T-helper 17 cell (primary cell): Measurements from ENCODE around the gene TRPM5. TPM values are rescaled to one million over a fixed set of nuclear protein-coding genes. Genes with fewer than 3 reads are reported as not detected.
A peak's percentile ranks its signal among the peaks of the same experiment; 100 is the strongest.

Experiments used
- ATAC-seq: fragments of 150-1000 bp; cut with Tn5 transposase; 2 replicates; pipeline ENCODE4 v1.10.0; 2021; ENCODE audit warnings: mild to moderate bottlenecking, moderate library complexity
- DNase-seq, 3 donors: peaks; one replicate each; pipeline versions ENCODE4 v3.0.0 to v3.0.0-alpha.2; 2020 to 2021
- H3K9me3 ChIP-seq: one replicate; pipeline ENCODE4 v1.7.0; 2013; ENCODE audit warnings: low read length, mild to moderate bottlenecking; ENCODE audit not compliant: control insufficient read depth, poor library complexity, severe bottlenecking
- H3K27ac Mint-ChIP-seq: one replicate; pipeline ENCODE4 v1.8.0; 2022; ENCODE audit warnings: mild to moderate bottlenecking, moderate library complexity, mixed read lengths
- H3K27me3 Mint-ChIP-seq: one replicate; pipeline ENCODE4 v1.8.0; 2022; ENCODE audit warnings: mixed read lengths
- H3K36me3 Mint-ChIP-seq: one replicate; pipeline ENCODE4 v1.8.0; 2022; ENCODE audit warnings: low read depth, mixed read lengths
- H3K4me1 Mint-ChIP-seq: one replicate; pipeline ENCODE4 v1.8.0; 2022; ENCODE audit warnings: mild to moderate bottlenecking, mixed read lengths
- H3K4me3 Mint-ChIP-seq: one replicate; pipeline ENCODE4 v1.8.0; 2022; ENCODE audit warnings: mild to moderate bottlenecking, moderate library complexity, mixed read lengths
- total RNA-seq, 4 donors: library from RNA in 2 of 4; stranded (reverse) in 2 of 4; gene quantifications; one replicate each; pipeline ENCODE4 v1.2.3 and lab custom pipeline; 2022 to 2026

TRPM5 gene
- total RNA-seq, 2 donors from 2014 or later = 0.07 to 0.08 TPM

DNA sequence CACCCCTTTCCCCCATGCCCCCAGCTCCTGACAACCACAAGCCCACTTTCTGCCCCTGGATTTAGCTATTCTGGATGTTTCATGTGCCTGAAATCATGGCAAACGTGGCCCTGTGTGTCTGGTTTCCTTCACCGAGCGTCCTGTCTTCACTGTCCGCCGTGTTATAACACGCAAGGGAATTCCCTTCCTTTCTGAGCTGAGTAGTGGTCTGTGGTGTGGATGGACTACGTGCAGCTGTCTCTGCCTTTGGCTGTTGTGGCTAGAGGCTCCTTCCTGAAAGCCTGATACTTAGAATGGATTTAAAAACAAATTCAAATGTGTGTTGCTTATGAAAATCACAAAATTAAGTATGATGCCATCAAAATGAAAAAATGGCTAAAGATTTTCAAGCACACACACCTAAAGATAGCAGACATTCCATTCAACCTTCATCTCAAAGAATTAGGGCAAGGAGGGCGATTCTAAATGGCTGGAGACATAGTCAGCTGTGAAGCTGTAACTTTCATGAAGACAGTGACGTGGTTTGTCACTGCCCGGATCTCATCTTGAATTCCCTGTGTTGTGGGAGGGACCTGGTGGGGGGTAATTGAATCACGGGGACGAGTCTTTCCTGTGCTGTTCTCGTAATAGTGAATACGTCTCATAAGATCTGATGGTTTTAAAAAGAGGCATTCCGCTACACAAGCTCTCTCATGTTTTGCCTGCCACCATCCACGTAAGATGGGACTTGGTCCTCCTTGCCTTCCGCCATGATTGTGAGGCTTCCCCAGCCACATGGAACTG lies 31.0 kb upstream of the TRPM5 start:
- peaks cover 12% of the 10 kb centered on the region for H3K4me1 Mint-ChIP-seq
- peaks cover 3% of the 10 kb centered on the region for H3K36me3 Mint-ChIP-seq
- H3K27ac Mint-ChIP-seq = peak overlapping the region; percentile 37
- ATAC-seq (no peak), DNase-seq (no peak)
- no peaks in the 10 kb centered on the region for H3K9me3 ChIP-seq
- no peaks in the 10 kb centered on the region for H3K27me3 Mint-ChIP-seq
- H3K4me3 Mint-ChIP-seq = no peak overlapping the region

- Mint-ChIP-seq H3K4me3 (no peak overlapping the region), H3K27me3 (no peaks in the 10 kb centered on the region)
Observed at GRCh38 chr11:2474059-2474901, 30.0 kb upstream of the TRPM5 start.

DNA sequence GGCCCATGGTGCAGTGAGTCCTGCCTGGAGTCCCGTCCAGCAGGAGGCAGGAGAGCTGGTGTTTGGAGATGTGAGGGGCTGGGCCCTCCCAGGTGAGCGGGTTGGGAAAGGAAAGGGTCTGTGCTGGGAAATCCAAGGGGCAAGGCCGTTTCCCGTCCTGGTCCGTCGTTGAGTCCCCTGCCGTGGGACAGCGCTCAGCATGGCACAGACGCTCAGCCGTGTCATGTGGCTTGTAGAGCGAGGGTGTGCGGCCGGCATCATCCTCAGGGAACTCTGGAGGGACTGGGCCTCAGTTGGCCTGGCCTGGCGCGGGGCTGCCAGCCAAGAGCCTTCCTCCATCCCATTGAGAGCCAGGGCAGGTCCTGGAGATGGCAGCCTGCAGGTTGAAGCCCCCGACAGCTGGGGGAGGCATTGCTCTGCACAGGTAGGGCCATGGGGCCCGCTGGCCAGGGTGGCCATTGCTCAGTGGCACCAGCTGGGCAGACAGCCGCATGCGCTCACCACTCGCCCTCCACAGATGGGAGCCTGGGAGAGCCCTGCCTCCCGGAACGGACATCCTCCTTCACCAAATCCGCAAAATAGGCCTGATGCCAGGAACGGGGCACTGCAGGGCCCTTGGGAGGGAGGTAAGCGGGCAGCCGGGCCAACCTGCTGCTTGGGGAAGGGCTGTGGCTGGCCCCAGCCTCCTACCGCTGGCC lies 29.2 kb upstream of the TRPM5 start:
- DNase-seq (no peak), ATAC-seq (no peak)
- Mint-ChIP-seq H3K4me1 (peaks cover 12% of the 10 kb centered on the region), H3K36me3 (peaks cover 3% of the 10 kb centered on the region), H3K4me3 (no peak overlapping the region), H3K27me3 (no peaks in the 10 kb centered on the region), H3K27ac (no peak overlapping the region)
- no peaks in the 10 kb centered on the region for H3K9me3 ChIP-seq

More at GRCh38 chr11:2474059-2474901, 30.0 kb upstream of the TRPM5 start:
- peaks cover 12% of the 10 kb centered on the region for H3K4me1 Mint-ChIP-seq
- H3K36me3 Mint-ChIP-seq = peaks cover 3% of the 10 kb centered on the region
- DNase-seq (no peak), ATAC-seq (no peak)
- H3K9me3 ChIP-seq = no peaks in the 10 kb centered on the region
- H3K27ac Mint-ChIP-seq = no peak overlapping the region

DNA sequence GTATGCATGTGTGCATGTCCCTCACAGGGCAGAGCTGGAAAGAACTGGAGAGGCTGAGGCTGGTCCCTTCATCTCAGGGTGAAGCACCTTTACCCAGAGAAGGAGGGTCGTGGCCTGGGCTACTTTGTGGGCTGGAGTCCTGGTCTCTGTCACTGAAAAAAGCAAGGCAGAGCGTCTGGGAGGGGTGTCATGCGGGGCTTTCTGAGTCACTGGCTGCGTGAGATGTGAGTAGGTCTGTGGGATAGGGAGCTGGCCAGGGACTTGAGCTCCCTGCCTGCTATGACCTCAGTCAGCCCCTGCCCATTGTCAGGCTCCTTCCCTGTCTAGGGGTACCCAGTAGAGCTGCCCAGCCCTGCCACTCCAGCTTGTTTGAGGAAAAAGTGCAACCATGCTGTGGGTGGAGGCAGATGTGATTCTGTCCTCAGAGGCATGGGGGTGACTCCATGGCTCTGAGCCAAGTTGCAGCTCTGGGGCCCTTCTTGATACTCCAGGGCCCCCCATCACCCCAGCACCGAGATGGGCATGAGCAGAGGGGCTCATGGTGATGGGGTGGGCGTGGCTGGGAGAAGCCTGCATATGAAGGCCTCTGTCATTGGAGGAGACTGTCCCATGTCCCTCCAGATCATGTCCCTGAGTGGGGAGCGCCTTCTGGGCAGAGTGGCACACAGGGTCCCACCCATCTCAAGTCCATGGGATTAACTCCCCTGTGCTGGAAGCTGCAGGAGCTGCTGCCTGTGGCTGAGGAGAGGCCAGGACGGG lies 28.3 kb upstream of the TRPM5 start:
- Mint-ChIP-seq H3K4me1 (peaks cover 17% of the 10 kb centered on the region), H3K36me3 (peaks cover 3% of the 10 kb centered on the region), H3K27me3 (no peaks in the 10 kb centered on the region), H3K4me3 (peak overlapping the region; percentile 19), H3K27ac (no peak overlapping the region)
- no peak for DNase-seq
- no peak for ATAC-seq
- no peaks in the 10 kb centered on the region for H3K9me3 ChIP-seq

DNA sequence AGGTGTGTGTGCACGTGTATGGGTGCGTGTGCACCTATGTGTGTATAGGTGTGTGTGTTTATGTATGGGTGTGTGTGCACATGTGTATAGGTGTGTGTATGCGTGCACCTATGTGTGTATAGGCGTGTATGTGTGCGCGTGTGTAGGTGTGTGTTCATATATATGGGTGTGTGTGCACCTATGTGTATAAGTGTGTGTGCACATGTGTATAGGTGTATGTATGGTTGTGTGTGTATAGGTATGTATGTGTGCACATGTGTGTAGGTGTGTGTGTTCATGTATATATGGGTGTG lies 27.4 kb upstream of the TRPM5 start:
- no peak overlapping the region for H3K4me3 Mint-ChIP-seq
- no peak overlapping the region for H3K27ac Mint-ChIP-seq
- DNase-seq = no peak
- H3K36me3 Mint-ChIP-seq = no peaks in the 10 kb centered on the region
- H3K9me3 ChIP-seq = no peaks in the 10 kb centered on the region
- ATAC-seq = no peak
- no peaks in the 10 kb centered on the region for H3K27me3 Mint-ChIP-seq
- peaks cover 25% of the 10 kb centered on the region for H3K4me1 Mint-ChIP-seq

DNA sequence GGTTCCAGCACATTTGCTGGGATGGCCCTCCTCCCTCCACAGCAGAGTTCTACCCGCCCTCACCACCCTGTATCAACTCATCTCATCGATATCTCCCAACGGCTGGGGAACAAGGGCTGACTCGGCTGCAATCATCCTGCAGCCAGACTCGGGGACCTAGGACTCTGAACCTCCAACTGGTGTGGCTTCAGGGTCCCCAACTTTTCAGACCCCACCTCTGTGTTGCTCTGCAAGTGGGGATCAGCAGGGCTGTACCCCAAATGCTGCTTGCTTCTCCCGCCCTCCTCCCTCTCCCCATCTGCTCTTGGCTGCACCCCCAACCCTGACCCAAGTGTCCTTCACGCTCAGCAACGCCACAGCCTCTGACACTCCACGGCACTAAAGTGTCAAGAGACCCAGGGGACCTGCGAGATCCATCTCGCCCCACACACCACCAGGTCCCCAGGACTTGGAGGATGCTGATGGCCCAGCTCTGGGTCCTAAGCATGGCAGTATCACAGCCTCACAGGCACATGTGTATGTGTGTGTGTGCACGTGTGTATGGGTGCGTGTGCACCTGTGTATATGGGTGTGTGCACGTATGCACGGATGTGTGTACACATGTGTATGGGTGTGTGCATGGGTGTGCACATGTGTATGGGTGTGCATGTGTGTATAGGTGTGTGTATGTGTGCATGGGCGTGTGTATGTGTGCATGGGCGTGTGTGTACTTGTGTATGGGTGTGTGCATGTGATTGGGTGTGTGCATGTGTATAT lies 26.9 kb upstream of the TRPM5 start:
- H3K27ac Mint-ChIP-seq = no peak overlapping the region
- peaks cover 27% of the 10 kb centered on the region for H3K4me1 Mint-ChIP-seq
- H3K36me3 Mint-ChIP-seq = no peaks in the 10 kb centered on the region
- H3K27me3 Mint-ChIP-seq = no peaks in the 10 kb centered on the region
- DNase-seq (no peak), ATAC-seq (no peak)
- no peak overlapping the region for H3K4me3 Mint-ChIP-seq
- no peaks in the 10 kb centered on the region for H3K9me3 ChIP-seq

- no peaks in the 10 kb centered on the region for H3K27me3 Mint-ChIP-seq
- no peak for DNase-seq
- H3K36me3 Mint-ChIP-seq = no peaks in the 10 kb centered on the region
- H3K4me1 Mint-ChIP-seq = peaks cover 27% of the 10 kb centered on the region
- H3K9me3 ChIP-seq = no peaks in the 10 kb centered on the region
- no peak for ATAC-seq
- H3K4me3 Mint-ChIP-seq = no peak overlapping the region
- no peak overlapping the region for H3K27ac Mint-ChIP-seq
Observed at GRCh38 chr11:2470495-2470894, 26.2 kb upstream of the TRPM5 start.

GRCh38 chr11:2468363-2469235 lies 24.3 kb upstream of the TRPM5 start:
- no peaks in the 10 kb centered on the region for H3K9me3 ChIP-seq
- ATAC-seq (no peak), DNase-seq (no peak)
- Mint-ChIP-seq H3K4me1 (peaks cover 27% of the 10 kb centered on the region), H3K27me3 (no peaks in the 10 kb centered on the region), H3K4me3 (peak overlapping the region; percentile 31), H3K36me3 (no peaks in the 10 kb centered on the region), H3K27ac (no peak overlapping the region)

DNA sequence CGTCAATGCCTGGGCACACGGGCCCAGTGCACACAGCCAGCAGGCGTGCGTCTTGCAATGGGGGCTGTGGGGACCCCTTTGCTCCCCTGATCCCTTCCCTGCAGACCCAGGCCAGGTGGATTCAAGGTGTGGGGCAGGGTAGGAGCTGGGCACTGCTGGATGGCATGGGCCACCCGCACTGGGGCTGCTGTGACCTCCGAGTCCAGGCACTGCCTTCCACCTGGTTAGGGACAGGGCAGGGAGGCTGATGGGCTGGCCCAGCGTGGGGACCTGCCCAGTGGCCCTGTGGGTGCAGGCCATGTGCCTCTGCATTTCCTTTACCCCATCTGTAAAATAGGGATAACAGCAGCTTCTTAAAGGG lies 23.4 kb upstream of the TRPM5 start:
- no peaks in the 10 kb centered on the region for H3K36me3 Mint-ChIP-seq
- H3K27ac Mint-ChIP-seq = no peak overlapping the region
- peaks cover 27% of the 10 kb centered on the region for H3K4me1 Mint-ChIP-seq
- H3K27me3 Mint-ChIP-seq = no peaks in the 10 kb centered on the region
- ATAC-seq (no peak), DNase-seq (no peak)
- peak overlapping the region; percentile 84 for H3K4me3 Mint-ChIP-seq
- H3K9me3 ChIP-seq = no peaks in the 10 kb centered on the region

DNA sequence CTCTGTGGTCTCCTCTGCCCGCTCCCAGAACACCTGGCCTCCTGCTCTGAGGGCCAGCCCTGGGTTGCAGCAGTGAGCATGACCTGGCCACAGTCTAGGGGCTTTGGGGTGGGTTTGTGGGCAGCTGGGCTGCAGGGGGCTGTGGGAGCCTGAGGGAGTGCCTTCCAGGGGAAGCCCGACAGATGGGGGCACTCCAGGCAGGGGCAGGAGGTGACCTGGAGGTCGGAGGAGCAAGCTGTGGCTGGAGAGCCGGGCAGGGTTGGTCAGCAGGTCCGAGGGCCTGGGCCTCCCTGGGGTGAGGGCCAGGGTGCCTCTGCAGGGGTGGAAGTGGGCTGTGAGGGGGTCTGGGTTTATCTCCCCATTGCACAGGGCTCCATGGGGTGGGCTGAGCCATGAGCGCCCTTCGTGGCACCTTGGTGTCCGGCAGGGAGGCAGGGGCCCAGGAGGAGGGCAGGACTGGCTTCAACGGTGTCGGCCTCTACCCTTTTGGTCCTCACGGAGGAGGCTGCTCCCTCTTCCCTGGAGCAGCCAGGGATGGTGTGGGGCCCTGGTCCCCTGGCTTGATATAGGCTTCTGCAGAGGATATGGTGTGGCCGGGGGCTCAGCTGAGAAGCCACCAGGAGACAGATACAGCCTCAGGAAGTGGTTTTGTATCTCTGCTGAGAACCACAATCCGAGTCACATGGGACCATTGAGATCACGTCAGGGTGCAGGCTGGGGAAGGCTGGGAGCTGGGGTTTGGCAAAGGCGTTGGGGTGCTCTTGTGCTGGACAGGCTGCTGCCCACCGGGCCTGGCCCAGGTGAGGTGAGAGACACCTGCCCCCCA lies 22.8 kb upstream of the TRPM5 start:
- H3K4me1 Mint-ChIP-seq = peaks cover 23% of the 10 kb centered on the region

DNA sequence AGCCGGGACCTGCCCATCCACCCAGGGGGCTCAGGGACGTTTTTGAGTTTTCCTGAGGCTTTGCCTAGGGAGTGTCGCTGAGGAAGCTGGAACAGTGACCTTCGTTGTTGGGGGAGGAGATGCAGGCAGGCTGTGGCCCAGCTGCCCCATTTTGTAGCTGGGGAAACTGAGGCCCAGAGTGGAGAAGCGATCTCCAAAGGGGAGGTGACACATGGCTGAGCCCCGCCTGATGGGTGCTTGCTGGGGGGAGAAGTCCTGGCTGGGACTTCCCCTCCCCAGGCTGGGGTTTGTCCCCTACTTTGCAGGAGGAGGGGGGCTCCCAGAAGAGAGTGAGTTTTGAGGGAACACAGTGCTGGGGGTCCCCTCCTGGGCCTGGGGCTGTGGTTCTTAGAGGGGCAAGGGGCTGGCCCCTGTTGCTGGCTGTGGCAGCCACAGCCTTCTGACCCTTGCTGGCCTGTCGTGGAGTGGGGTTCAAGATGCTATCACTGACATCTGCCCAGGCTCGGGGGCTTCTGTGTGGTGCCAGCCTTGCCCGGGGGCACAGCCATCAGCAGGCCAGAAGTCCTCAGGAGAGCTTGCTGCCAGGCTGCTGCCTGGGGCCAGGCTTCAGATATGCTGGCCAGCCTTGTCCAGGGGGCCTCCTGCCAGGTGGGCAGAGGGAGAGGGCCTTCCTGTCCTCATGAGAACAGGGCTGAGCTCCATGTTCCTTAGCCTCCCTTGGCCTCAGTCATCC lies 21.9 kb upstream of the TRPM5 start:
- H3K27me3 Mint-ChIP-seq = no peaks in the 10 kb centered on the region
- no peaks in the 10 kb centered on the region for H3K36me3 Mint-ChIP-seq
- H3K9me3 ChIP-seq = no peaks in the 10 kb centered on the region
- DNase-seq = no peak
- peak overlapping the region; percentile 79 for H3K27ac Mint-ChIP-seq
- peak overlapping the region; percentile 84 for H3K4me3 Mint-ChIP-seq
- no peak for ATAC-seq
- peaks cover 15% of the 10 kb centered on the region for H3K4me1 Mint-ChIP-seq

More for the DNA sequence above, 22.8 kb upstream of the TRPM5 start:
- no peaks in the 10 kb centered on the region for H3K36me3 Mint-ChIP-seq
- no peaks in the 10 kb centered on the region for H3K27me3 Mint-ChIP-seq
- peak overlapping the region; percentile 84 for H3K4me3 Mint-ChIP-seq
- H3K9me3 ChIP-seq = no peaks in the 10 kb centered on the region
- peak overlapping the region; percentile 79 for H3K27ac Mint-ChIP-seq
- ATAC-seq (peak; percentile 98), DNase-seq (peak in 1 of 3 donors; percentile 35)
